GM12865 (cell line): ENCODE data around the gene MRGPRG.

Experiments used
- DNase-seq: peaks from one replicate; pipeline ENCODE4 v3.0.0; 2010; ENCODE audit warnings: low read depth
- H3K4me3 ChIP-seq: 2 replicates; pipeline ENCODE4 v1.5.1; 2011; ENCODE audit warnings: mild to moderate bottlenecking, low read depth, low read length, control low read depth
- CTCF ChIP-seq: IDR thresholded peaks from 2 replicates; pipeline ENCODE4 v1.5.1; 2011; ENCODE audit warnings: low read length, control low read depth, low read depth, inconsistent platforms; ENCODE audit not compliant: insufficient read depth; ENCODE audit errors: missing control alignments

Gene MRGPRG

GRCh38 chr11:3227568-3228444, 9.2 kb upstream of the MRGPRG start:
- H3K4me3 ChIP-seq, result no peak overlapping the region
- no peak for TF ChIP-seq CTCF
- no peak for DNase-seq

GRCh38 chr11:3226846-3227567, 8.4 kb upstream of the MRGPRG start:
- no peak overlapping the region for H3K4me3 ChIP-seq
- no peak for TF ChIP-seq CTCF
- DNase-seq, result no peak

GRCh38 chr11:3225826-3226750, 7.5 kb upstream of the MRGPRG start:
- no peak for DNase-seq
- no peak overlapping the region for H3K4me3 ChIP-seq
- TF ChIP-seq CTCF, result no peak

GRCh38 chr11:3225159-3225758, 6.6 kb upstream of the MRGPRG start:
- no peak for TF ChIP-seq CTCF
- H3K4me3 ChIP-seq, result no peak overlapping the region
- DNase-seq, result no peak

- no peak overlapping the region for H3K4me3 ChIP-seq
- no peak for DNase-seq
- TF ChIP-seq CTCF, result no peak
Observed at GRCh38 chr11:3224401-3225057, 5.9 kb upstream of the MRGPRG start.

- no peak overlapping the region for H3K4me3 ChIP-seq
- no peak for DNase-seq
- TF ChIP-seq CTCF, result no peak
Observed at GRCh38 chr11:3223932-3224381, 5.3 kb upstream of the MRGPRG start.
